HG03558 (cell line): ENCODE measurements around the gene RIMBP2.
"Not testable (repeated sequence)": the region's sequence is repeated elsewhere in the genome, so short reads cannot be mapped to it uniquely, and the experiment has no call there.

Experiments used
- ATAC-seq: cut with Tn5 transposase; IDR thresholded peaks from one replicate; pipeline ENCODE4 v1.9.1; 2021; ENCODE audit warnings: moderate number of reproducible peaks; ENCODE audit not compliant: unreplicated experiment; ENCODE audit errors: extremely low read depth

Gene RIMBP2

DNA sequence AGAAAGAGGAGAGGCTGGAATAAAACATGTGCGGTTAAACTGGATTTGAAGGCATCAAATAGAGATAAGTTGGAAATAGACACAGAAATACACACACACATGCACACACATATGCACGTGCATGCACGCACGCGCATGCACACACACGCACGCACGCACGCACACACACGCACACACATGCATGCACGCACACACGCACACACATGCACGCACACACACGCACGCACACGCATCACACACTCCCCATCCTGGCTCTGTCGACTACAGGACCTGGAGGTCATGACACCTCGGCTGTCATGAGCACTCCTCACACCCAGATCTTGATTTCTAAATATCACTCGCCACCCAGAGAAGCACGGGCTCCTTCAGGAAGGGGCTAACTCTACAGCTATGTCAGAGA is 51.8 kb downstream of the RIMBP2 start:
- no peak for ATAC-seq

DNA sequence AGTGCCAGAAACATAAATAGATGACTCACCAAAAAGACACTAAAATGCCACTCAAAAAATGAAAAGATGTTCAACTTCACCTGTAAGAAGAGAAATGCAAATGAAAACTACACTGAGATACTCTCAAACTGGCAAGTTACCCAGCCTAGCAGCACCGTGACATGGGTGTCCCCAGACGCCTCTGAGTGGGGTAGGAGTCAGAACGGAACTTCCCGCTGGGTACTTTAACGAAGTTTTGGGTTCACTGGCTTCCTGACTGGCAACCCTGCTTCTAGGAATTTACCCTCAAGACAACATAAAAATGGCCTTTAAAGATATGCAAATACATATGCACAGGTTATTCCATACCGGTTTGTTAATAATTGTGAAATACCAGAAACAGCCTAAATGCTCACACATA is 52.6 kb downstream of the RIMBP2 start:
- ATAC-seq = no peak

- ATAC-seq = no peak
These were observed 54.4 kb downstream of the RIMBP2 start for GRCh38 chr12:130661486-130662255.

DNA sequence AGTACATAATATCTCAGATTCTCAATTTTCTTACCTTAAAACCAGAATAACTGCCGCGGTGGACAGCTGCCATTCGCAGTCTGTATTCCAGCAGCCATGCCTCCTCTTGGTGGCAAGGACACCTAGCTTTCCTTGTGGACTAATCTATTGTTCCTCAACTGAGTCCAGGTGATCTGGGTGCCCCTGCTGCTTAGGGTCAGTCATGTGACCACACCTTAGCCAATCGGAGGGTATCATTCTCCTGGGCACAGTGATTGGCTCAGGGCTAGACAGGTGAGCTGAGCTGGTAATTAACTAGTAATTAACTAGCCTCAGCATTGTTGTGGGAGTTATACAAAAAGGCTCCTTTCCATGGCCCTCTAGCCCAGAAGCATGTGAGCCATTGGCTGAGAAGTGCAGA is 55.0 kb downstream of the RIMBP2 start:
- ATAC-seq = no peak

DNA sequence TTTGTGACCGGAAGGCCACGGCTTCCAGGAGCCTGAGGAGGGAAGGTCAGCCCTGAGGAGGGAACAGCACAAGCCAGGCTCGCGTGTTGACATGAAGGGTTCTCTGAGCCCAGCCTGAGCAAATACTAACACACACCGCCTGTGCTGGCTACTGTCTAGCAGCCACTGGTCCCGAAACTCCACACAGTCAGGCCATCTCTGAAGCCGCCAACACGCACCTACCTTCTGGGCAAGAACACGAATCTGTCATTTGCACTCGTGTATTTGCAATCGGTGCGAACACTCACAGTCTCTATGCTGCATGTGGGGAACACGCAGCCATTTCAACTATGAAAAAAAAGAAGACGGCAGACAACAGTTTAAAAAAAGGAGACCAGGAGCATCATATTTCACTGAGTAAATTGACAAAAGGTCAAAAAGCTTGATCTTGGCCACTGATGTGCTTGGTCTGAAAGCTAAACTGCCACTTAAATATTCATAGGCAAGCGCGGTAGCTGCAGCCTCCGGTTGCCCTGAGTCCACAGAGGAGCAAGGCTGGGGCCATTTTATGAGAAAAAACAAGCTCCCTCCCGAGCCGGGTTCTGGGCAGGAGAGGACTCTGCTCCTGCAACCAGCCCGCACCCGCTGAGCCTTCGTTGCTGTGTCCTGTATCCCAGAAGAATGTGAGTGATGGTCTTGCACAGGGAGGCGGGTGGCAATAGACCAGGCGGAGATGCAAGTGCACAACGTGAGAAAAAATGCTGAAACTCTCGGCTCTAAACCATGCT is 57.8 kb downstream of the RIMBP2 start:
- ATAC-seq = no peak

DNA sequence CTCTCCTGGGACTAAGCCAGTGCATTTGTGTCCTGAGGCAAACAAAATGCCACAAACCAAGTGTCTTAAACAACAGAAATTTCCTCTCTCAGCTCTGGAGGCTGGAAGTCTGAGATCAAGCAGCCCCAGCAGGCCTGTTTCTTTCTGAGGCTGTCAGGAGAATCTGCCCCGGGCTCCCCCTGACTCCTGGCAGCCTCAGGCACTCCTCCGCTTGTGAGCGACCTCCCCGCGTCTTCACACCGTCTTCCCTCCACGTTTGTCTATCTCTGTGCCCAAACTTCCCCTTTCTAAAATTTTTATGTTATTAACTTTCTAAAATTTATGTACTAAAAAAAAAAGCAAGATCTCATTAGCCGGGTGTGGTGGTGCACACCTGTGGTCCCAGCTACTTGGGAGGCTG is 59.7 kb downstream of the RIMBP2 start:
- ATAC-seq = no peak

GRCh38 chr12:130655881-130656280 is 60.2 kb downstream of the RIMBP2 start:
- no peak for ATAC-seq

GRCh38 chr12:130655010-130655409 is 61.1 kb downstream of the RIMBP2 start:
- ATAC-seq = no peak

DNA sequence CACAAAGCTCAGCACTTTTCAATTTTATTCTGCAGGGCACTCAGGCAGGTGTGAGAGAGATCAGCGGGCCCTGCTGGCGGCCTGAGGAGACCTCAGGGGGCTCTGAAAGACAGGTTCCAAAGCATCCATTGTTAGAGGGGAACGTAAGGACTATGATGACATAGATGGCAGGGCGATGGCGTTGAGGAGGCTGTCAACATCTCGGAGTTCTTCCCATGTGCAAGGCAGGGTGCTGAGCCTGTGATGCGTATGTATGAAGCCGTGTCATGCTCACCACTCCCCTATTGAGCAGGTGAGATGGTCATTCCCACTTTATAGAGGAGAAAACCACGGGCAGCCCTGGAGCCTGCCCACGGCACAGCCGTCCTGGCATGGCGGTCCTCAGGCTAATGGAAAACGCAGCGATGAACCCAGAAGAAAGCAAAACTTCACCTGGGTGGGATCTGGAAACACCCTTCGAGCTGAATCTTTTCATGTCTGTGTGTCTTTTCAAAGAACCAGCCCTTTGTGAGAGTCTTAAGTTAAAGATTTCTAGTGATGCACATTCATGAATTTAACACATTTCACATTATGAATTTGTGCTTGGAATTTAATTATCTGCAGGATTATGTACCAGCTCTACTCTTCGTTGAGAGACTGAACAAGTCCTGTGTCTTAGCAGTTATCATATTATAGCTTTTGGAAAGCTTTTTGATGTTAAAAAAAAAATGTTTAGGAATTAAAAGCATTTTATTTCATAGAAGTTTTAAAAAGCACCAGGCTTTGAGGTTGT is 64.7 kb downstream of the RIMBP2 start:
- ATAC-seq = no peak

DNA sequence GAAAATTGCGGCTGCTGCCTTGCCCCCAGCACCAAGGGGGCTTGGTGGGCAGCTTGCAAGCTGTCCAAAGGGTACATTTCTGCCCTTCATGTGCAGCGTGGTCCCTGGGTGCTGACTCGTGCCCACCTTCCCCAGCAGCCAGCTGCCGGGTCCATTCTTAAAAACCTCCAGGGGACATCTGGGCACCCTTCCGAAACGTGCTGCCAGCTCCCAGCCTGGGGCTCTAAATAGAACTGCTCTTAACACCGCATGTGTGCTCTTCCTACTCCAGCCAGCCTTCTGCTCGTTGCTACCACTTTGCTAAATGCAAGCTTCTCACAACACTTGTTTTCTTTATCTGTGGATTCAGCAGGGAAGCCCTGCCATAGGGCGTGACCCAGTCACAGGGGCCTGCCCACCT is 66.0 kb downstream of the RIMBP2 start:
- no peak for ATAC-seq

GRCh38 chr12:130649101-130650045 is 66.7 kb downstream of the RIMBP2 start:
- ATAC-seq = no peak

GRCh38 chr12:130647814-130648213 is 68.3 kb downstream of the RIMBP2 start:
- no peak for ATAC-seq

- no peak for ATAC-seq
These were observed 69.3 kb downstream of the RIMBP2 start for GRCh38 chr12:130646716-130647370.

DNA sequence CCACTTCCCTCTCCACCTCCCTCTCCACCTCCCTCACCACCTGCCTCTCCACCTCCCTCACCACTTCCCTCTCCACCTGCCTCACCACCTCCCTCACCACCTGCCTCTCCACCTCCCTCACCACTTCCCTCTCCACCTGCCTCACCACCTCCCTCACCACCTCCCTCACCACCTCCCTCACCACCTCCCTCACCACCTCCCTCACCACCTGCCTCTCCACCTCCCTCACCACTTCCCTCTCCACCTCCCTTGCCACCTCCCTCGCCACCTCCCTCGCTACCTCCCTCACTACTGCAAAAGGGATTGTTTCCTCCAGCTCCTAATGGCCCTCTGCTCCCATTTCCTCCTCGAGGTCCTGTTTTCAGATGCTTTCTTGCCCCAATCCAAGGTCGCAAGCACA is 69.9 kb downstream of the RIMBP2 start:
- ATAC-seq = not testable (repeated sequence)

- no peak for ATAC-seq
These were observed 70.3 kb downstream of the RIMBP2 start for GRCh38 chr12:130645751-130646150.

GRCh38 chr12:130644566-130644965 is 71.5 kb downstream of the RIMBP2 start:
- no peak for ATAC-seq

DNA sequence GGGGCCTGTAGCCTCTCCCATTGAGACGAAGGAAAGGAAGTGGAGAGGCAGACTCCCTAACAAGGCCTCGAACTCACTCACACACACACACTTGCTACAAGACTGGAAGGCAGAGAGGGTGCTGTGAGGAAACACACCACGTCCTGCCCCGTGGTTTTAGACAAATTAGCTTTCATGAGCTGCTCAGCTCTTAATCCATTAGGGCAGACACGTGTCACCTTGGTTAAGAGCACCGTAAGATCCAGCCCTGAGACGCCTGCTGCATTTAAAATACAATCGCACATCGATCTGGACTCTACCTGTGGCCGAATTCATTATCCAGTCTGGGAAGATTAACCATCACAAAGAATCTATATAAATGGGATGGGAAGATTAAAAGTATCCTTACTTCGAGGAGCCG is 72.0 kb downstream of the RIMBP2 start:
- no peak for ATAC-seq

DNA sequence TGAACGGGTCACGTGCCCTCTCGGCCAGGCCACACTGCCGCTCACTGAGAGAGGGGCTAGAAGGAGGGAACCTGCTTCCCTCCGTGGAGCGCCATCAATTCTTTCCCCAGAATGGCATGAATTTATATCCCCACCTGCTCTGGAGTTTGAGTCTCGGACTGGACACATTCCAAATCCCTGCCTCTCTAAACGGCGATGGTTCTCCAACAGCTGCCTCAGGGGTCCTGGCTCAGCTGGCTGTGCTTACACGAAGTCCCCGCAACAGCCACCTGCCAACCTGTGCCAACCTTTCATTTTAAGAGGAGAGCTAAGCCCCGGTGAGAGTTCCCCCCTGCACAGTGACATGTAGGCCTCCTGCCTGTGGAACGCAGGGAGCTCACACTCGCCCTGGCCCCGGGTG is 73.2 kb downstream of the RIMBP2 start:
- ATAC-seq = no peak

DNA sequence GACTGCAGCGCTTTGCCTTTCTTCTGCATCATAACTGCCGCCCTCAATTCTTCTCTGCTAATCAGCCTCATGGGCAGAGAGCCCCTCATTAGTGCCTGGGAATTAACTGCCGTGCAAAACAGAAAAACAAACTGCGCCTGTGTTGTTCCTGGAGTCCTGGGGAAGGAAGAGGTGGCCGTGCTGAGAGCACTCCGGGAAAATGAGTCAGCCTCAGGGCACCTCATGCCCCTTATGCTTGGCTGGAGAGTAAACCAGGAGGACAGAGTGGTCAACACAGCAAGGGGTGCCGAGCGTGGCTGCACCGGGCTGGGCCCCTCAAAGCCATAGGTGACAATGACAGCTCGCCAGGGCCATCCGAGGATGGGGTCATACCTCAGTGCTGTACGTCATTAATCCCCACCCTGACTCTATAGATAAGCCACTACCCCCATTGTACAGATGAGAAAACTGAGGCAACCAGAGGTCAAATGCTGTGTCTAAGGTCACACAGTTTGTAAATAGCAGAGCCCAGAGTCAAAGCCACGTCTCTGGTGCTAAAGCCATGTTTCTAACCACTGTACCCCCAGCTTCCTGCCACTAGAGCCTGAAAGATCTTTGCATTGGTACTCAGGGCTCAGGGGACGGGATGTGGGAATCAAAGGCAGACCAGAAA is 74.4 kb downstream of the RIMBP2 start:
- no peak for ATAC-seq
